Suprapubic skin (tissue), 4 donors: ENCODE measurements around the gene ANKRD39.

Experiments
- POLR2A ChIP-seq, 2 donors: fragments of 450-650 bp; IDR thresholded peaks; one replicate each; pipeline ENCODE4 v1.6.1; 2017; ENCODE audit warnings: antibody characterized with exemption in 2 of 2, mild to moderate bottlenecking in 2 of 2, moderate library complexity in 2 of 2
- POLR2AphosphoS5 ChIP-seq, 3 donors: sonication (generic); formaldehyde crosslinking; IDR thresholded peaks; one replicate each; pipeline ENCODE4 v1.6.1; 2017; ENCODE audit warnings: antibody characterized with exemption in 3 of 3
- TF ChIP-seq, protein P1 (sequence below), 2 donors: fragments of 200-600 bp in 1 of 2; fragments of 450-650 bp in 1 of 2; sonication (generic) in 1 of 2; IDR thresholded peaks; one replicate each; pipeline ENCODE4 v1.5.1; 2016 to 2019; ENCODE audit warnings: antibody characterized with exemption in 2 of 2, mild to moderate bottlenecking in 1 of 2, moderate library complexity in 1 of 2

DNA sequence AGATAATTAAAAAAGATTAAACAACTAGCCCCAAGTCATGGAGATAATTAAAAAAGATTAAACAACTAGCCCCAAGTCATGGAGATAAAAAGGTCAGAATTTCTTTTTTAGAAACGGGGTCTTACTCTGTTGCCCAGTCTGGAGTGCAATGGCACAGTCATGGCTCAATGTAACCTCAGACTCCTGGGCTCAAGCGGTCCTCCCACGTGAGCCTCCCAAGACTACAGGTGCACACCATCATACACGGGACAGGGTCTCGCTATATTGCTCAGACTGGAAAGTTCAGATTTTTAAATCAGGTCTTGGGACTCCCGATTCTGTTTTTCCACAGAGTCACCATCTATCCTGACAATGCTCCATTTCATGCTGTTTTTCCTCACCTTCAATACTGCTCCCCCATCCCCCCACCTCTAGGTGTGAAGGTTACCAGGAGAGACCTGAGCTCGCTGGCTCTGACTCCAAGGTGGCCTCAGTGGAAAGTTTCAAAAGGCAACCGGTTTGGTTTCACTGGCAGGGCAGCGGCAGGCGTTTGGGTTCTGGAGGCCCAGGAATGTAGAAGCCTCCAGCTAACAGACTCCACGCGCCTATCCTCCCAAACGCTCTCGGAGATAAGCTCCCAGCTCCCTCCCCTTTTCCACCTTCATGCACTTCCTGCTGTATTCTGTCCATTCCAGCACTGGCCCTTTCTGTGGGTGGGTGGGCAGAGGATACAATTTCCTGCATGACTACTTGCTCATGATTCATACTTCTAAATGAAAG is 15.0 kb upstream of the ANKRD39 start:
- TF ChIP-seq POLR2AphosphoS5 (IDR thresholded peaks at IDR 0.05) (no peak), POLR2A (IDR thresholded peaks at IDR 0.05) (no peak)
- TF ChIP-seq, protein P1, sequence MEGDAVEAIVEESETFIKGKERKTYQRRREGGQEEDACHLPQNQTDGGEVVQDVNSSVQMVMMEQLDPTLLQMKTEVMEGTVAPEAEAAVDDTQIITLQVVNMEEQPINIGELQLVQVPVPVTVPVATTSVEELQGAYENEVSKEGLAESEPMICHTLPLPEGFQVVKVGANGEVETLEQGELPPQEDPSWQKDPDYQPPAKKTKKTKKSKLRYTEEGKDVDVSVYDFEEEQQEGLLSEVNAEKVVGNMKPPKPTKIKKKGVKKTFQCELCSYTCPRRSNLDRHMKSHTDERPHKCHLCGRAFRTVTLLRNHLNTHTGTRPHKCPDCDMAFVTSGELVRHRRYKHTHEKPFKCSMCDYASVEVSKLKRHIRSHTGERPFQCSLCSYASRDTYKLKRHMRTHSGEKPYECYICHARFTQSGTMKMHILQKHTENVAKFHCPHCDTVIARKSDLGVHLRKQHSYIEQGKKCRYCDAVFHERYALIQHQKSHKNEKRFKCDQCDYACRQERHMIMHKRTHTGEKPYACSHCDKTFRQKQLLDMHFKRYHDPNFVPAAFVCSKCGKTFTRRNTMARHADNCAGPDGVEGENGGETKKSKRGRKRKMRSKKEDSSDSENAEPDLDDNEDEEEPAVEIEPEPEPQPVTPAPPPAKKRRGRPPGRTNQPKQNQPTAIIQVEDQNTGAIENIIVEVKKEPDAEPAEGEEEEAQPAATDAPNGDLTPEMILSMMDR (IDR thresholded peaks at IDR 0.05) = no peak
